OCI-LY1 (cell line): ENCODE results near the gene KANSL1.
A peak's percentile ranks its signal among the peaks of the same experiment; 100 is the strongest.

Source experiments
- H2AFZ ChIP-seq: fragments of 200-600 bp; sonication (generic), shearing (Covaris generic); 2 replicates; pipeline ENCODE4 v1.6.0; 2014; ENCODE audit warnings: antibody characterized with exemption, mild to moderate bottlenecking, low read length
- H3F3A ChIP-seq: fragments of 200-600 bp; sonication (generic), shearing (Covaris generic); 2 replicates; pipeline ENCODE4 v1.6.0; 2014; ENCODE audit warnings: mild to moderate bottlenecking, antibody characterized with exemption, low read length, moderate library complexity; ENCODE audit not compliant: insufficient read depth
- H3K27ac ChIP-seq: fragments of 200-600 bp; sonication (generic); 2 replicates; pipeline ENCODE4 v1.5.1; 2014; ENCODE audit warnings: low read length, mixed run types, mild to moderate bottlenecking, low read depth; ENCODE audit not compliant: poor library complexity, severe bottlenecking
- H3K27me3 ChIP-seq: fragments of 200-600 bp; sonication (generic); 2 replicates; pipeline ENCODE4 v1.6.0; 2014; ENCODE audit warnings: antibody characterized with exemption, mild to moderate bottlenecking, low read length, moderate library complexity; ENCODE audit not compliant: insufficient read depth
- H3K36me3 ChIP-seq: fragments of 200-600 bp; sonication (generic); 2 replicates; pipeline ENCODE4 v1.6.1; 2014; ENCODE audit warnings: mild to moderate bottlenecking, antibody characterized with exemption, low read length, moderate library complexity, mixed read lengths; ENCODE audit not compliant: insufficient read depth
- H3K4me1 ChIP-seq: fragments of 200-600 bp; sonication (generic); 2 replicates; pipeline ENCODE4 v1.5.1; 2014; ENCODE audit warnings: mild to moderate bottlenecking, low read length, moderate library complexity; ENCODE audit not compliant: insufficient read depth, severe bottlenecking
- H3K4me2 ChIP-seq: fragments of 200-600 bp; sonication (generic), shearing (Covaris generic); 2 replicates; pipeline ENCODE4 v1.6.1; 2014; ENCODE audit warnings: low read length
- H3K4me3 ChIP-seq: fragments of 200-600 bp; sonication (generic); 2 replicates; pipeline ENCODE4 v1.5.1; 2014; ENCODE audit warnings: low read length, low read depth, mild to moderate bottlenecking, mixed read lengths; ENCODE audit not compliant: poor library complexity, severe bottlenecking
- H3K79me2 ChIP-seq: fragments of 200-600 bp; shearing (Covaris generic); 2 replicates; pipeline ENCODE4 v1.6.1; 2016; ENCODE audit warnings: mixed run types, low read length, mixed read lengths; ENCODE audit not compliant: insufficient read depth
- H3K9ac ChIP-seq: fragments of 200-600 bp; sonication (generic), shearing (Covaris generic); 2 replicates; pipeline ENCODE4 v1.6.1; 2014; ENCODE audit warnings: mild to moderate bottlenecking, low read length, mixed read lengths
- H3K9me2 ChIP-seq: fragments of 200-600 bp; sonication (generic), shearing (Covaris generic); 2 replicates; pipeline ENCODE4 v1.6.1; 2014; ENCODE audit warnings: low read depth, mild to moderate bottlenecking, low read length, mixed read lengths
- H3K9me3 ChIP-seq: fragments of 200-600 bp; shearing (Covaris generic); 2 replicates; pipeline ENCODE4 v1.6.1; 2014; ENCODE audit warnings: low read length, mixed read lengths
- H4K20me1 ChIP-seq: fragments of 200-600 bp; sonication (generic), shearing (Covaris generic); 2 replicates; pipeline ENCODE4 v1.6.0; 2016; ENCODE audit warnings: mild to moderate bottlenecking, low read length; ENCODE audit not compliant: insufficient read depth
- CTCF ChIP-seq: fragments of 200-600 bp; sonication (generic), shearing (Covaris generic); IDR thresholded peaks from 2 replicates; pipeline ENCODE4 v1.5.1; 2017; ENCODE audit warnings: mild to moderate bottlenecking, antibody characterized with exemption, low read length, moderate library complexity, mixed read lengths
- EZH2 ChIP-seq: fragments of 200-600 bp; sonication (generic), shearing (Covaris generic); IDR thresholded peaks from 2 replicates; pipeline ENCODE4 v1.8.0; 2017; ENCODE audit warnings: borderline replicate concordance, mixed run types, mild to moderate bottlenecking, antibody characterized with exemption, low read length, moderate library complexity, mixed read lengths

The KANSL1 gene

GRCh38 chr17:46194393-46195216 is 1.4 kb upstream of the KANSL1 start:
- H3K9me3 ChIP-seq, result no peaks in the 10 kb centered on the region
- no peaks in the 10 kb centered on the region for H3K27me3 ChIP-seq
- H2AFZ ChIP-seq, result no peak overlapping the region
- peaks cover 38% of the 10 kb centered on the region for H3K4me1 ChIP-seq
- peak overlapping the region; percentile 73 for H3K4me2 ChIP-seq
- H3K9ac ChIP-seq, result peak overlapping the region; percentile 86
- peak overlapping the region; percentile 100 for H3K4me3 ChIP-seq
- H3K9me2 ChIP-seq, result no peaks in the 10 kb centered on the region
- H3F3A ChIP-seq, result peaks cover 13% of the 10 kb centered on the region
- peaks cover 4% of the 10 kb centered on the region; the same call in 1 of the 2 replicates for H4K20me1 ChIP-seq
- H3K27ac ChIP-seq, result peak overlapping the region; percentile 94
- peaks cover 50% of the 10 kb centered on the region for H3K79me2 ChIP-seq
- no peak for TF ChIP-seq EZH2
- TF ChIP-seq CTCF, result peak; percentile 76
- H3K36me3 ChIP-seq, result peaks cover 8% of the 10 kb centered on the region; the same call in 1 of the 2 replicates

GRCh38 chr17:46193626-46194392 is 580 bp upstream of the KANSL1 start:
- H3K9me3 ChIP-seq, result no peaks in the 10 kb centered on the region
- no peak overlapping the region for H2AFZ ChIP-seq
- peaks cover 8% of the 10 kb centered on the region; the same call in 1 of the 2 replicates for H3K36me3 ChIP-seq
- H3K9ac ChIP-seq, result peak overlapping the region; percentile 86
- H3K27me3 ChIP-seq, result no peaks in the 10 kb centered on the region
- TF ChIP-seq CTCF, result no peak; the same call in 1 of the 2 replicates
- no peak for TF ChIP-seq EZH2
- peak overlapping the region; percentile 100 for H3K4me3 ChIP-seq
- peaks cover 50% of the 10 kb centered on the region for H3K79me2 ChIP-seq
- H4K20me1 ChIP-seq, result no peaks in the 10 kb centered on the region; the same call in 1 of the 2 replicates
- H3F3A ChIP-seq, result peaks cover 13% of the 10 kb centered on the region
- H3K9me2 ChIP-seq, result no peaks in the 10 kb centered on the region
- peak overlapping the region; percentile 94 for H3K27ac ChIP-seq
- H3K4me2 ChIP-seq, result peak overlapping the region; percentile 73
- H3K4me1 ChIP-seq, result peaks cover 46% of the 10 kb centered on the region

- TF ChIP-seq EZH2 (no peak), CTCF (no peak)
- H3K4me3 ChIP-seq, result peak overlapping the region; percentile 100
- peaks cover 2% of the 10 kb centered on the region; the same call in 1 of the 2 replicates for H4K20me1 ChIP-seq
- H3K9me3 ChIP-seq, result no peaks in the 10 kb centered on the region
- H3K4me1 ChIP-seq, result peaks cover 58% of the 10 kb centered on the region
- peak overlapping the region; percentile 98 for H3K4me2 ChIP-seq
- H3K9ac ChIP-seq, result peak overlapping the region; percentile 100
- H3K27me3 ChIP-seq, result no peaks in the 10 kb centered on the region
- H3K9me2 ChIP-seq, result no peaks in the 10 kb centered on the region
- peak overlapping the region; percentile 93 for H3K27ac ChIP-seq
- H3K36me3 ChIP-seq, result 0 out of 2 replicates have a peak, but pooled peaks cover 2% of the 10 kb centered on the region
- peaks cover 51% of the 10 kb centered on the region for H3K79me2 ChIP-seq
- H3F3A ChIP-seq, result peaks cover 13% of the 10 kb centered on the region
- no peak overlapping the region for H2AFZ ChIP-seq
Measured at GRCh38 chr17:46192439-46193150, 634 bp downstream of the KANSL1 start.
